Right lobe of liver (tissue), 6 donors: ENCODE results near the gene CELSR1. TPM values are rescaled to one million over a fixed set of nuclear protein-coding genes. Genes with fewer than 3 reads are reported as not detected.

Source experiments
- ATAC-seq, 4 donors: fragments of 200-7000 bp; cut with Tn5 transposase; one replicate each; pipeline ENCODE4 v1.9.1; 2020; ENCODE audit warnings: mild to moderate bottlenecking in 4 of 4, moderate library complexity in 4 of 4
- DNase-seq, 3 donors: peaks; one replicate each; pipeline ENCODE4 v3.0.0-alpha.2; 2020
- H3K27ac ChIP-seq, 3 donors: fragments of 200-600 bp; one replicate each; pipeline ENCODE4 v1.8.0; 2022
- H3K27me3 ChIP-seq, 2 donors: fragments of 200-600 bp; one replicate each; pipeline ENCODE4 v1.8.0; 2022
- H3K36me3 ChIP-seq, 4 donors: fragments of 200-600 bp; sonication (generic) in 1 of 4; one replicate each; pipeline versions ENCODE4 v1.5.1 to v1.8.0; 2017 to 2022; ENCODE audit warnings: control low read depth in 1 of 4
- H3K4me1 ChIP-seq, 4 donors: fragments of 200-600 bp; sonication (generic) in 1 of 4; one replicate each; pipeline versions ENCODE4 v1.5.1 to v1.8.0; 2017 to 2022; ENCODE audit warnings: control low read depth in 1 of 4
- H3K4me3 ChIP-seq, 3 donors: fragments of 200-600 bp; one replicate each; pipeline ENCODE4 v1.8.0; 2022
- H3K9me3 ChIP-seq, 4 donors: fragments of 200-600 bp; sonication (generic) in 1 of 4; one replicate each; pipeline versions ENCODE4 v1.5.1 to v1.8.0; 2017 to 2022; ENCODE audit warnings: control low read depth in 1 of 4
- CTCF ChIP-seq, 4 donors: fragments of 200-600 bp in 3 of 4; fragments of 450-650 bp in 1 of 4; IDR thresholded peaks; one replicate each; pipeline versions ENCODE4 v1.5.1 to v1.8.0; 2016 to 2022; ENCODE audit warnings: antibody characterized with exemption in 4 of 4, mild to moderate bottlenecking in 2 of 4
- POLR2A ChIP-seq: fragments of 450-650 bp; IDR thresholded peaks from one replicate; pipeline ENCODE4 v1.6.1; 2017; ENCODE audit warnings: antibody characterized with exemption, mild to moderate bottlenecking
- WGBS: methylation state at CpG from one replicate; pipeline ENCODE4 v1.1.6; 2018; ENCODE audit warnings: low coverage, low lambda C conversion rate; ENCODE audit not compliant: insufficient coverage; ENCODE audit errors: missing lambda C conversion rate; 5-methylcytosine and 5-hydroxymethylcytosine counted together
- intact Hi-C, 2 donors: fragments of 100-400 bp; cut with DNase I; formaldehyde crosslinking; loops; one replicate each; pipeline versions ENCODE4 v1.11.2 to v1.14.1; 2022
- total RNA-seq, 6 experiments: library from RNA; depleted of rRNA in 2 of 6; stranded (reverse); fragments of >200 nt in 2 of 6; fragmentation: NEBNext Ultra II Directional in 3 of 6; extraction: Animal tissue kit (Norgen Biotek cat#: 25700) in 3 of 6; gene quantifications; one replicate each; pipeline versions ENCODE4 v1.1.0 to v1.2.4, GENCODE V29; 2016 to 2023
- donor health status: DM: no; HTN: yes; CAD: no.
- donor health status: DM: no; HTN: no; CAD: no.
- donor health status: DM: no; HTN: no; CAD: no.
- donor health status: DM: no; HTN: yes; CAD: no.
- donor health status: DM: no; HTN: yes; CAD: no.

CELSR1 gene
- total RNA-seq, 6 experiments from 2014 or later, result 2.9 to 8.2 (median 5.0) TPM

- no peaks in the 10 kb centered on the region for H3K27me3 ChIP-seq
- ATAC-seq (peak; percentile 78 to 91 (median 88)), DNase-seq (peak; percentile 72 to 73 (median 73))
- intact Hi-C loops, result no loop called here
- H3K4me1 ChIP-seq, result peaks cover 0 to 12% (median 3%) of the 10 kb centered on the region in 4 donors
- no peaks in the 10 kb centered on the region for H3K36me3 ChIP-seq
- H3K9me3 ChIP-seq, result no peaks in the 10 kb centered on the region
- H3K27ac ChIP-seq, result peak overlapping the region in 1 of 3 donors; percentile 29
- TF ChIP-seq CTCF (IDR thresholded peaks at IDR 0.05) (no peak), POLR2A (no peak)
- no peak overlapping the region for H3K4me3 ChIP-seq
- WGBS, result 28% methylated on average over 15 of the region's 31 CpGs
These were observed 84.2 kb downstream of the CELSR1 start for GRCh38 chr22:46453006-46453828.

GRCh38 chr22:46452195-46453005 is 85.0 kb downstream of the CELSR1 start:
- Histone ChIP-seq H3K27ac (no peak overlapping the region), H3K4me3 (no peak overlapping the region), H3K9me3 (no peaks in the 10 kb centered on the region), H3K27me3 (no peaks in the 10 kb centered on the region), H3K4me1 (peaks cover 0 to 12% (median 3%) of the 10 kb centered on the region in 4 donors), H3K36me3 (no peaks in the 10 kb centered on the region)
- WGBS, result no CpG with 5 or more reads among the region's 16 CpGs
- DNase-seq (no peak), ATAC-seq (no peak)
- no peak for TF ChIP-seq CTCF (IDR thresholded peaks at IDR 0.05)
- no peak for TF ChIP-seq POLR2A
- intact Hi-C loops, result no loop called here

- Histone ChIP-seq H3K27me3 (no peaks in the 10 kb centered on the region), H3K27ac (no peak overlapping the region), H3K36me3 (no peaks in the 10 kb centered on the region), H3K9me3 (no peaks in the 10 kb centered on the region), H3K4me3 (no peak overlapping the region), H3K4me1 (peaks cover 0 to 12% (median 3%) of the 10 kb centered on the region in 4 donors)
- 82% methylated on average over 6 of the region's 12 CpGs for WGBS
- no peak for TF ChIP-seq CTCF (IDR thresholded peaks at IDR 0.05)
- TF ChIP-seq POLR2A, result no peak
- DNase-seq (no peak), ATAC-seq (no peak)
- intact Hi-C loops, result no loop called here
These were observed 85.7 kb downstream of the CELSR1 start for GRCh38 chr22:46451741-46452140.

- H3K9me3 ChIP-seq, result no peaks in the 10 kb centered on the region
- no peak for TF ChIP-seq CTCF (IDR thresholded peaks at IDR 0.05)
- TF ChIP-seq POLR2A, result no peak
- WGBS, result 83% methylated on average over 7 of the region's 15 CpGs
- no peak overlapping the region for H3K4me3 ChIP-seq
- ATAC-seq (no peak), DNase-seq (no peak)
- no peaks in the 10 kb centered on the region for H3K36me3 ChIP-seq
- peaks cover 0 to 12% (median 3%) of the 10 kb centered on the region in 4 donors for H3K4me1 ChIP-seq
- no peak overlapping the region for H3K27ac ChIP-seq
- H3K27me3 ChIP-seq, result no peaks in the 10 kb centered on the region
- intact Hi-C loops, result no loop called here
These were observed 86.4 kb downstream of the CELSR1 start for GRCh38 chr22:46450931-46451561.
